Peyer's patch (tissue), 4 donors: ENCODE data around the gene PDCD1LG2. TPM values are rescaled to one million over a fixed set of nuclear protein-coding genes. Genes with fewer than 3 reads are reported as not detected.

Experiments
- DNase-seq, 3 donors: peaks; one replicate each; pipeline ENCODE4 v3.0.0-alpha.2; 2017 to 2019
- H3K27ac ChIP-seq, 4 donors: fragments of 200-600 bp; sonication (generic); one replicate each; pipeline ENCODE4 v1.5.1; 2016 to 2019
- H3K27me3 ChIP-seq, 2 donors: fragments of 200-600 bp; sonication (generic); one replicate each; pipeline ENCODE4 v1.5.1; 2019
- H3K36me3 ChIP-seq, 3 donors: fragments of 200-600 bp; sonication (generic); one replicate each; pipeline ENCODE4 v1.5.1; 2016 to 2019
- H3K4me1 ChIP-seq, 4 donors: fragments of 200-600 bp; sonication (generic); one replicate each; pipeline ENCODE4 v1.5.1; 2016 to 2019
- H3K4me3 ChIP-seq, 4 donors: fragments of 200-600 bp; sonication (generic); 1 replicate in 3 of 4; 2 replicates in 1 of 4; pipeline ENCODE4 v1.5.1; 2016 to 2019; ENCODE audit warnings: mild to moderate bottlenecking in 1 of 4
- H3K9me3 ChIP-seq, 4 donors: fragments of 200-600 bp; sonication (generic); one replicate each; pipeline ENCODE4 v1.5.1; 2016 to 2019; ENCODE audit warnings: mild to moderate bottlenecking in 1 of 4
- POLR2A ChIP-seq, 2 donors: fragments of 450-650 bp; IDR thresholded peaks; one replicate each; pipeline ENCODE4 v1.5.1; 2017; ENCODE audit warnings: antibody characterized with exemption in 2 of 2, mild to moderate bottlenecking in 2 of 2, moderate library complexity in 2 of 2
- total RNA-seq, 4 donors: library from RNA; depleted of rRNA; stranded (reverse); fragments of >200 nt; gene quantifications; one replicate each; pipeline ENCODE4 v1.1.0, GENCODE V29; 2016
- TF ChIP-seq, protein P1 (sequence below), 6 experiments: fragments of 450-650 bp in 4 of 6; fragments of 200-600 bp in 2 of 6; sonication (generic) in 1 of 6; IDR thresholded peaks; one replicate each; pipeline ENCODE4 v1.5.1; 2017 to 2019; ENCODE audit warnings: antibody characterized with exemption in 6 of 6, mild to moderate bottlenecking in 3 of 6, moderate library complexity in 1 of 6

The PDCD1LG2 gene
- total RNA-seq, 4 donors from 2014 or later = 0.40 TPM; not detected in 3

DNA sequence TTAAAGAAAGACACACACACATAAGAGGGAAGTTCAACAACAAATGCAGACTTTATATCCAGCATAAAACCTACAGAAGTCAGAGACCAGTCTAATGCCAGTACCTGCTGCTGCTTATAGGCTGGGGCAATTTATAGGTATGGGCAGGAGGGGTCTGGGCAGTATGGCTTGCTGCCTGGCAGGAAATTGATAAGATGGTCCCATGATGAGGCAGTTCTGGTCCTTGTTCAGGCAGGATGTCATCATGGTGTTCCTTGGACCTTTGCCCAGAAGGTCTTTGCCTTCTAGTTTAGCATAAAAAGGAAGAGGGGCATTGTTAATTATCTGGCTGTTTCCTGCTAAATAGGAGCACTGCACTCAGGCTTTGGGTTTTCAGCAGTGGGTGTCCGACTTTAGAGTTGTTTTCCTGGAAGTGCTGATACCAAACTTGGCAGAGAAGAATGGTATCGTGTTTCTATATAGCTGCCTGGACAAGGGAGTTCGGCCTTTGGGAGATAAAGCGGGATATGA lies 10.4 kb upstream of the PDCD1LG2 start:
- Histone ChIP-seq H3K9me3 (no peaks in the 10 kb centered on the region), H3K36me3 (no peaks in the 10 kb centered on the region), H3K4me3 (no peak overlapping the region), H3K27ac (peak overlapping the region in 2 of 4 donors; percentile 30 to 42), H3K27me3 (no peaks in the 10 kb centered on the region), H3K4me1 (no peaks in the 10 kb centered on the region)
- TF ChIP-seq POLR2A (IDR thresholded peaks at IDR 0.05) = no peak
- TF ChIP-seq, protein P1, sequence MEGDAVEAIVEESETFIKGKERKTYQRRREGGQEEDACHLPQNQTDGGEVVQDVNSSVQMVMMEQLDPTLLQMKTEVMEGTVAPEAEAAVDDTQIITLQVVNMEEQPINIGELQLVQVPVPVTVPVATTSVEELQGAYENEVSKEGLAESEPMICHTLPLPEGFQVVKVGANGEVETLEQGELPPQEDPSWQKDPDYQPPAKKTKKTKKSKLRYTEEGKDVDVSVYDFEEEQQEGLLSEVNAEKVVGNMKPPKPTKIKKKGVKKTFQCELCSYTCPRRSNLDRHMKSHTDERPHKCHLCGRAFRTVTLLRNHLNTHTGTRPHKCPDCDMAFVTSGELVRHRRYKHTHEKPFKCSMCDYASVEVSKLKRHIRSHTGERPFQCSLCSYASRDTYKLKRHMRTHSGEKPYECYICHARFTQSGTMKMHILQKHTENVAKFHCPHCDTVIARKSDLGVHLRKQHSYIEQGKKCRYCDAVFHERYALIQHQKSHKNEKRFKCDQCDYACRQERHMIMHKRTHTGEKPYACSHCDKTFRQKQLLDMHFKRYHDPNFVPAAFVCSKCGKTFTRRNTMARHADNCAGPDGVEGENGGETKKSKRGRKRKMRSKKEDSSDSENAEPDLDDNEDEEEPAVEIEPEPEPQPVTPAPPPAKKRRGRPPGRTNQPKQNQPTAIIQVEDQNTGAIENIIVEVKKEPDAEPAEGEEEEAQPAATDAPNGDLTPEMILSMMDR (IDR thresholded peaks at IDR 0.05) = no peak
- DNase-seq = no peak

DNA sequence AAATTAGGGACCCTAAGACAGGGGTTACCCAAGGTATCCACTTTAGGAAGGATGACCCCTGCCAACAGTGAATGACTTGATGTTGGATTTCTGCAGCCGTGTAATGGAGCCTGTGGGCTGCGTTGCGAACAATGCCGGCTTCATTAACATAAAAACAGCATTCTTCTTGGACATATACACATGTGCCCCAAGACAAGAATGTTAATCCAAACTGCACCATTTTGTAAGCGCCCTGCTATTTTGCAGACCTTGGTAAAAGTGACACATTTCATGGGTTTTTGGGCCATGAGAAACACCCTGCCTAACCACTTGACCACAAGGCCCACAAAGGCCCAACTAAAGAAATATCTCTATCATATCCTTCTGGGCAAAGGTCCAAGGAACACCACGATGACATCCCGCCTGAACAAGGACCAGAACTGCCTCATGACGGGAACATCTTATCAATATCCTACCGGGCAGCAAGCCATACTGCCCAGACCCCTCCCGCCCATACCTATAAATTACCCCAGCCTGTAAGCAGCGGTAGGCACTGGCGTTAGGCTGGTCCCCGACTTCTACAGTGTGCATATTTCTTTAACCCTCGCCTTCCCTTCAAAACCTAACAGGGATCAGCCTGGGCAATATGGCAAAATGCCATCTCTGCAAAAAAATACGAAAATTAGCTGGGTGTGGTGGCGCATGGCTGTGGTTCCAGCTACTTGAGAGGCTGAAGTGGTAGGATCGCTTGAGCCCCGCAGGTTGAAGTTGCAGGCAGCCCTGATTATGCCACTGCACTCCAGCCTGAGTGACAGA lies 9.7 kb upstream of the PDCD1LG2 start:
- H3K27ac ChIP-seq = peak overlapping the region in 2 of 4 donors; percentile 5 to 30
- H3K4me3 ChIP-seq = no peak overlapping the region
- H3K27me3 ChIP-seq = no peaks in the 10 kb centered on the region
- H3K4me1 ChIP-seq = no peaks in the 10 kb centered on the region
- no peak for DNase-seq
- H3K9me3 ChIP-seq = no peaks in the 10 kb centered on the region
- TF ChIP-seq, protein P1 (IDR thresholded peaks at IDR 0.05) = no peak
- TF ChIP-seq POLR2A (IDR thresholded peaks at IDR 0.05) = no peak
- H3K36me3 ChIP-seq = no peaks in the 10 kb centered on the region

DNA sequence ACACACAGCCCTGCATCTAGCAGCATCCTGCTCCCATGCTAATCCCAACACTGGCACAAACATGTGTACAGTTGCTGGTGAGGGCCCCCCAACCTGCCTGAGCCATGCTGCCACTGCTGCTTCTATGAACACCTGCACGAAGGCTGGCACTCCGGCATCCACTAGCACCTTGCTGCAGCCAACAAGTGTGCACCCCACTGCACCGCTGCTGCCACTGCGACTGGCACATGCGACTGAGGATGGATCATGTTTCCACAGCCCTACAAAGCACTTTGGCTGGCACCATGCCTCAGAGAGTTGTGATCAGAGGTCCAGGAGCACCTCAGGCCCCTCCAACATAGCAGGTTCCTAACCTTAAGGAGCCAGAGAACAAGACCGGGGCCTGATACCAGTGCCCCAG lies 7.8 kb upstream of the PDCD1LG2 start:
- Histone ChIP-seq H3K4me3 (no peak overlapping the region), H3K27ac (no peak overlapping the region), H3K9me3 (no peaks in the 10 kb centered on the region), H3K4me1 (no peaks in the 10 kb centered on the region), H3K27me3 (no peaks in the 10 kb centered on the region), H3K36me3 (no peaks in the 10 kb centered on the region)
- no peak for DNase-seq
- TF ChIP-seq POLR2A (IDR thresholded peaks at IDR 0.05) = no peak
- TF ChIP-seq, protein P1 (IDR thresholded peaks at IDR 0.05) = no peak

DNA sequence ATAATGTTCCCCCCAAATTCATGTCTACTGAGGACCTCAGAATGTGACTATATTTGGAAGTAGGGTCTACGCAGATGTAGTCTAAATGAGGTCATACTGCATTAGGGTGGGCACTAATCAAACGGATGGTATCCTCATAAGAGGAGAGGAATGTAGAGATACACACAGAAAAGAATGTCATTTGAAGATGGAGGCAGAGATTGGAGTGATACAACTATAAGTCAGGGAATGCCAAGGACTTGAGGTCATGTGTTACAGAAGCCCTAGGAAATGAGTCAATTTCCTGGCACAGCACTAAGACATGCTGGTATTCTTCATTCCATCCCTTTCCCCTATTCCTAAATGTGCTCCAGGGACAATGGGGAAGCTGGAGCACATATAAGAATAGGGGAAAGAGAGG lies 758 bp upstream of the PDCD1LG2 start:
- Histone ChIP-seq H3K36me3 (no peaks in the 10 kb centered on the region), H3K27ac (peak overlapping the region in 3 of 4 donors; percentile 27 to 34 (median 29)), H3K4me3 (no peak overlapping the region), H3K4me1 (no peaks in the 10 kb centered on the region), H3K9me3 (no peaks in the 10 kb centered on the region), H3K27me3 (no peaks in the 10 kb centered on the region)
- no peak for DNase-seq
- TF ChIP-seq, protein P1 (IDR thresholded peaks at IDR 0.05) = no peak
- TF ChIP-seq POLR2A (IDR thresholded peaks at IDR 0.05) = no peak

DNA sequence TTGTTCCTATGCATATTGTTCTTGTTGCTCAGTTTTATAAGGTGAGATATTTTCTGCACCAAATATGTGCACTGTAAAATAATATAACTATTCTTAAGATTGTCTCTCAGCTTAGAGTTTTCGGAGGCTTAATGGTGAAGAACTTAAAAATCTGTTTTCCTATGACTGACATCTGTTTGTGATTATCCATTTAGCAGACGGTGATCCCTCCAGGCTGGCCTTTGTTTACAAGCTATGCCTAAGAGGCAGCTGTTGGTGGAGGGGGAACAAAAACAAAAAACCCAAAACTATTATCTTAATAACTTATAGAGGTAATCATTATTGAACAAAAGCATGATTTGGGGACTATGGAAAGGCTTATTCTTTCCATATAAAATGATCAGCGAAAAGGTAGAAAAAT lies 658 bp downstream of the PDCD1LG2 start:
- no peaks in the 10 kb centered on the region for H3K9me3 ChIP-seq
- no peak for TF ChIP-seq POLR2A (IDR thresholded peaks at IDR 0.05)
- TF ChIP-seq, protein P1 (IDR thresholded peaks at IDR 0.05) = no peak
- no peaks in the 10 kb centered on the region for H3K36me3 ChIP-seq
- peak overlapping the region in 1 of 4 donors; percentile 29 for H3K4me3 ChIP-seq
- H3K4me1 ChIP-seq = no peaks in the 10 kb centered on the region
- H3K27me3 ChIP-seq = no peaks in the 10 kb centered on the region
- peak overlapping the region; percentile 27 to 64 (median 32) for H3K27ac ChIP-seq
- DNase-seq = no peak
